Upper lobe of left lung (tissue), 6 donors: ENCODE results near the gene PTP4A1. TPM values are rescaled to one million over a fixed set of nuclear protein-coding genes. Genes with fewer than 3 reads are reported as not detected.

ENCODE experiments used
- ATAC-seq, 2 donors: fragments of 200-7000 bp; cut with Tn5 transposase; one replicate each; pipeline ENCODE4 v1.9.1; 2022; ENCODE audit warnings: mild to moderate bottlenecking in 2 of 2, moderate library complexity in 2 of 2; ENCODE audit not compliant: low FRiP score in 2 of 2
- DNase-seq, 2 donors: peaks; one replicate each; pipeline ENCODE4 v3.0.0-alpha.2; 2019 to 2020
- H3K27ac ChIP-seq, 4 donors: fragments of 200-600 bp; sonication (generic); one replicate each; pipeline ENCODE4 v1.5.1; 2016 to 2019
- H3K27me3 ChIP-seq, 4 donors: fragments of 200-600 bp; sonication (generic); one replicate each; pipeline ENCODE4 v1.5.1; 2017 to 2019
- H3K36me3 ChIP-seq, 4 donors: fragments of 200-600 bp; sonication (generic); one replicate each; pipeline ENCODE4 v1.5.1; 2016 to 2019
- H3K4me1 ChIP-seq, 4 donors: fragments of 200-600 bp; sonication (generic); one replicate each; pipeline ENCODE4 v1.5.1; 2018 to 2019
- H3K4me3 ChIP-seq, 4 donors: fragments of 200-600 bp; sonication (generic); one replicate each; pipeline ENCODE4 v1.5.1; 2017 to 2019; ENCODE audit warnings: mild to moderate bottlenecking in 2 of 4, moderate library complexity in 1 of 4
- H3K9me3 ChIP-seq, 4 donors: fragments of 200-600 bp; sonication (generic); one replicate each; pipeline ENCODE4 v1.5.1; 2018 to 2019
- CTCF ChIP-seq, 6 experiments: fragments of 450-650 bp in 4 of 6; fragments of 200-600 bp in 2 of 6; sonication (generic) in 2 of 6; IDR thresholded peaks; one replicate each; pipeline ENCODE4 v1.5.1; 2016 to 2019; ENCODE audit warnings: antibody characterized with exemption in 6 of 6
- EP300 ChIP-seq, 4 donors: sonication (generic); formaldehyde crosslinking; IDR thresholded peaks; one replicate each; pipeline ENCODE4 v1.5.1; 2017; ENCODE audit warnings: antibody characterized with exemption in 4 of 4, control low read depth in 2 of 4
- POLR2A ChIP-seq, 4 donors: fragments of 450-650 bp; IDR thresholded peaks; one replicate each; pipeline ENCODE4 v1.5.1; 2016 to 2017; ENCODE audit warnings: antibody characterized with exemption in 4 of 4, mild to moderate bottlenecking in 2 of 4
- POLR2AphosphoS5 ChIP-seq, 2 donors: sonication (generic); formaldehyde crosslinking; IDR thresholded peaks; one replicate each; pipeline ENCODE4 v1.5.1; 2017; ENCODE audit warnings: antibody characterized with exemption in 2 of 2
- WGBS, 2 donors: methylation state at CpG; one replicate each; pipeline ENCODE4 v1.1.5; 2017 to 2018; 5-methylcytosine and 5-hydroxymethylcytosine counted together
- total RNA-seq, 6 donors: library from RNA; depleted of rRNA in 4 of 6; stranded (reverse); fragments of >200 nt in 4 of 6; gene quantifications; one replicate each; pipeline versions ENCODE4 v1.1.0 to v1.2.1, GENCODE V29; 2016 to 2021
- donor health status: DM: no; HTN: no; CAD: no; lungs with moderate emphysema.
- donor health status: DM: no; HTN: yes; CAD: no; lungs with severe emphysema.

Gene PTP4A1
- total RNA-seq, 6 donors from 2014 or later = 5.2 to 134 (median 57.9) TPM

GRCh38 chr6:63527658-63528514, 44.4 kb upstream of the PTP4A1 start:
- ATAC-seq = peak; percentile 46 to 90

GRCh38 chr6:63529498-63529897, 42.8 kb upstream of the PTP4A1 start:
- no peak for TF ChIP-seq POLR2A (IDR thresholded peaks at IDR 0.05)
- TF ChIP-seq POLR2AphosphoS5 (IDR thresholded peaks at IDR 0.05) = no peak
- no peak for TF ChIP-seq EP300 (IDR thresholded peaks at IDR 0.05)
- TF ChIP-seq CTCF (IDR thresholded peaks at IDR 0.05) = no peak
- Histone ChIP-seq H3K4me1 (peaks cover 0 to 3% (median 0%) of the 10 kb centered on the region in 4 donors), H3K36me3 (no peaks in the 10 kb centered on the region), H3K27me3 (no peaks in the 10 kb centered on the region), H3K4me3 (no peak overlapping the region), H3K9me3 (no peaks in the 10 kb centered on the region), H3K27ac (no peak overlapping the region)
- no peak for DNase-seq
- no peak for ATAC-seq
- WGBS, 2 donors = 39 to 43% methylated on average over 4 of the region's 4 CpGs

More at GRCh38 chr6:63527658-63528514, 44.4 kb upstream of the PTP4A1 start:
- peak in 1 of 2 donors; percentile 67 for DNase-seq
- H3K27ac ChIP-seq = no peak overlapping the region
- H3K36me3 ChIP-seq = no peaks in the 10 kb centered on the region
- TF ChIP-seq EP300 (IDR thresholded peaks at IDR 0.05) (peak in 1 of 4 donors; percentile 31), POLR2A (IDR thresholded peaks at IDR 0.05) (no peak)
- H3K4me1 ChIP-seq = peaks cover 0 to 3% (median 0%) of the 10 kb centered on the region in 4 donors
- H3K27me3 ChIP-seq = no peaks in the 10 kb centered on the region
- 88 to 89% methylated on average over 6 of the region's 6 CpGs for WGBS, 2 donors
- no peak overlapping the region for H3K4me3 ChIP-seq
- H3K9me3 ChIP-seq = no peaks in the 10 kb centered on the region

GRCh38 chr6:63530182-63530581, 42.1 kb upstream of the PTP4A1 start:
- Histone ChIP-seq H3K9me3 (no peaks in the 10 kb centered on the region), H3K36me3 (no peaks in the 10 kb centered on the region), H3K27me3 (no peaks in the 10 kb centered on the region), H3K4me3 (no peak overlapping the region), H3K27ac (no peak overlapping the region), H3K4me1 (peaks cover 0 to 3% (median 0%) of the 10 kb centered on the region in 4 donors)
- DNase-seq (no peak), ATAC-seq (no peak)
- TF ChIP-seq EP300 (IDR thresholded peaks at IDR 0.05) (no peak), CTCF (IDR thresholded peaks at IDR 0.05) (no peak), POLR2A (IDR thresholded peaks at IDR 0.05) (no peak), POLR2AphosphoS5 (IDR thresholded peaks at IDR 0.05) (no peak)
- 89 to 94% methylated on average over 3 of the region's 3 CpGs for WGBS, 2 donors

- TF ChIP-seq POLR2AphosphoS5 (IDR thresholded peaks at IDR 0.05) = no peak
- no peak for TF ChIP-seq EP300 (IDR thresholded peaks at IDR 0.05)
- Histone ChIP-seq H3K4me3 (no peak overlapping the region), H3K27ac (no peak overlapping the region), H3K27me3 (no peaks in the 10 kb centered on the region), H3K9me3 (no peaks in the 10 kb centered on the region), H3K36me3 (no peaks in the 10 kb centered on the region), H3K4me1 (peaks cover 0 to 3% (median 0%) of the 10 kb centered on the region in 4 donors)
- DNase-seq (no peak), ATAC-seq (no peak)
- 92 to 94% methylated on average over 1 of the region's 1 CpG for WGBS, 2 donors
These were observed 41.3 kb upstream of the PTP4A1 start for GRCh38 chr6:63530991-63531390.

- DNase-seq (no peak), ATAC-seq (no peak)
- peaks cover 0 to 3% (median 0%) of the 10 kb centered on the region in 4 donors for H3K4me1 ChIP-seq
- no peak for TF ChIP-seq POLR2AphosphoS5 (IDR thresholded peaks at IDR 0.05)
- no peak for TF ChIP-seq CTCF (IDR thresholded peaks at IDR 0.05)
- TF ChIP-seq EP300 (IDR thresholded peaks at IDR 0.05) = no peak
- no peak for TF ChIP-seq POLR2A (IDR thresholded peaks at IDR 0.05)
- WGBS, 2 donors = 80 to 86% methylated on average over 3 of the region's 3 CpGs
- no peak overlapping the region for H3K4me3 ChIP-seq
- H3K36me3 ChIP-seq = no peaks in the 10 kb centered on the region
- H3K9me3 ChIP-seq = no peaks in the 10 kb centered on the region
- no peaks in the 10 kb centered on the region for H3K27me3 ChIP-seq
- no peak overlapping the region for H3K27ac ChIP-seq
These were observed 39.3 kb upstream of the PTP4A1 start for GRCh38 chr6:63533026-63533425.
